Mesendoderm (in vitro differentiated cells): Measurements from ENCODE around the gene NDNF. TPM values are rescaled to one million over a fixed set of nuclear protein-coding genes. Genes with fewer than 3 reads are reported as not detected.
A peak's percentile ranks its signal among the peaks of the same experiment; 100 is the strongest.

ENCODE experiments used
- DNase-seq: peaks from one replicate; pipeline ENCODE4 v3.0.0; 2013
- H2AK5ac ChIP-seq: 2 replicates; pipeline ENCODE4 v1.6.1; 2013; ENCODE audit warnings: low read length, inconsistent platforms
- H2BK120ac ChIP-seq: 2 replicates; pipeline ENCODE4 v1.6.1; 2013; ENCODE audit warnings: low read depth, mild to moderate bottlenecking, low read length, moderate library complexity, mixed read lengths
- H2BK15ac ChIP-seq: replicated peaks from 2 replicates; pipeline ENCODE4 v1.6.1; 2013; ENCODE audit warnings: low read depth, mild to moderate bottlenecking, moderate library complexity
- H2BK5ac ChIP-seq: 2 replicates; pipeline ENCODE4 v1.6.1; 2013; ENCODE audit warnings: low read length, inconsistent platforms
- H3K18ac ChIP-seq: 2 replicates; pipeline ENCODE4 v1.6.1; 2013; ENCODE audit warnings: mild to moderate bottlenecking, low read length, mixed read lengths
- H3K23ac ChIP-seq: one replicate; pipeline ENCODE4 v1.6.1; 2013; ENCODE audit warnings: low read length
- H3K27ac ChIP-seq: 2 replicates; pipeline ENCODE4 v1.5.1; 2013; ENCODE audit warnings: low read depth, mild to moderate bottlenecking, inconsistent platforms, low read length, moderate library complexity
- H3K27me3 ChIP-seq: 2 replicates; pipeline ENCODE4 v1.6.1; 2013; ENCODE audit warnings: low read length, control low read depth, mild to moderate bottlenecking, inconsistent platforms; ENCODE audit not compliant: insufficient read depth, poor library complexity
- H3K36me3 ChIP-seq: 2 replicates; pipeline ENCODE4 v1.6.1; 2013; ENCODE audit warnings: low read length, inconsistent platforms; ENCODE audit not compliant: control insufficient read depth, insufficient read depth
- H3K4ac ChIP-seq: one replicate; pipeline ENCODE4 v1.6.1; 2013; ENCODE audit warnings: low read depth, mild to moderate bottlenecking, low read length, moderate library complexity
- H3K4me1 ChIP-seq: 2 replicates; pipeline ENCODE4 v1.6.1; 2013; ENCODE audit warnings: low read depth, low read length, inconsistent platforms; ENCODE audit not compliant: control insufficient read depth
- H3K4me2 ChIP-seq: 2 replicates; pipeline ENCODE4 v1.6.1; 2013; ENCODE audit warnings: low read length
- H3K4me3 ChIP-seq: 2 replicates; pipeline ENCODE4 v1.5.1; 2013; ENCODE audit warnings: mild to moderate bottlenecking, low read length
- H3K56ac ChIP-seq: one replicate; pipeline ENCODE4 v1.6.1; 2013; ENCODE audit warnings: low read length
- H3K79me1 ChIP-seq: 2 replicates; pipeline ENCODE4 v1.6.1; 2013; ENCODE audit warnings: low read length, inconsistent platforms
- H3K79me2 ChIP-seq: 2 replicates; pipeline ENCODE4 v1.6.1; 2013; ENCODE audit warnings: mild to moderate bottlenecking, low read length; ENCODE audit not compliant: control insufficient read depth, insufficient read depth
- H3K9ac ChIP-seq: 2 replicates; pipeline ENCODE4 v1.6.1; 2013; ENCODE audit warnings: low read length, inconsistent platforms
- H4K5ac ChIP-seq: one replicate; pipeline ENCODE4 v1.6.1; 2013; ENCODE audit warnings: low read length
- H4K8ac ChIP-seq: one replicate; pipeline ENCODE4 v1.6.1; 2013; ENCODE audit warnings: low read depth, mild to moderate bottlenecking, control low read depth, low read length, moderate library complexity
- WGBS: extraction: QIAGEN DNeasy Blood & Tissue Kit; methylation state at CpG from one replicate; pipeline ENCODE4 v1.1.7; 2013; ENCODE audit warnings: low lambda C conversion rate, missing lambda C conversion rate; ENCODE audit not compliant: insufficient coverage; ENCODE audit errors: extremely low coverage; 5-methylcytosine and 5-hydroxymethylcytosine counted together
- polyA plus RNA-seq, 2 experiments: library from polyadenylated mRNA; stranded (reverse); fragments of 200-250 nt; gene quantifications; one replicate each; pipeline ENCODE4 v1.2.3, GENCODE V29; 2013

NDNF gene
- polyA plus RNA-seq (2013, experiment 1 of 2): 0.10 TPM
- 0.10 TPM for polyA plus RNA-seq (2013, experiment 2 of 2)

- H3K36me3 ChIP-seq: no peaks in the 10 kb centered on the region
- H2BK5ac ChIP-seq: no peak within 1 kb of the TSS
- no peak within 1 kb of the TSS for H3K27ac ChIP-seq
- H4K8ac ChIP-seq: no peak within 1 kb of the TSS
- no peak within 1 kb of the TSS for H2BK15ac ChIP-seq
- H3K4me3 ChIP-seq: peak within 1 kb of the TSS; percentile 41
- peak within 1 kb of the TSS; percentile 62 for H3K9ac ChIP-seq
- no peaks in the 10 kb centered on the region for H3K79me2 ChIP-seq
- whole genome bisulfite sequencing: no CpG with 5 or more reads among the region's 76 CpGs
- no peak within 1 kb of the TSS for H3K4ac ChIP-seq
- peaks cover 3% of the 10 kb centered on the region for H3K27me3 ChIP-seq
- H3K4me2 ChIP-seq: peak within 1 kb of the TSS; percentile 95
- no peak within 1 kb of the TSS for H4K5ac ChIP-seq
- peak within 1 kb of the TSS; percentile 82 for H3K56ac ChIP-seq
- peak; percentile 41 for DNase-seq
- H3K18ac ChIP-seq: peak within 1 kb of the TSS; percentile 13
- no peak within 1 kb of the TSS for H2AK5ac ChIP-seq
- H3K79me1 ChIP-seq: no peaks in the 10 kb centered on the region
- H3K23ac ChIP-seq: no peak within 1 kb of the TSS
- peaks cover 4% of the 10 kb centered on the region for H3K4me1 ChIP-seq
- no peak within 1 kb of the TSS for H2BK120ac ChIP-seq
Measured at GRCh38 chr4:121072224-121073003, at the start of gene NDNF. Gene NDNF (minus strand): TSS chr4:121072535. CDS start chr4:121045837, 26,698 bp downstream.

- H3K27ac ChIP-seq: no peak overlapping the region
- no CpG with 5 or more reads among the region's 1 CpG for WGBS
Measured at GRCh38 chr4:121119715-121120114, 47.4 kb upstream of the NDNF start.

GRCh38 chr4:121118344-121118743, 46.0 kb upstream of the NDNF start:
- Histone ChIP-seq H2BK120ac (no peak overlapping the region), H2BK5ac (no peak overlapping the region), H3K9ac (no peak overlapping the region), H4K5ac (no peak overlapping the region), H3K4me2 (no peak overlapping the region), H2BK15ac (no peak overlapping the region), H3K27me3 (no peaks in the 10 kb centered on the region), H3K56ac (no peak overlapping the region), H3K4ac (no peak overlapping the region), H4K8ac (no peak overlapping the region), H3K79me1 (no peaks in the 10 kb centered on the region), H3K36me3 (no peaks in the 10 kb centered on the region), H3K79me2 (no peaks in the 10 kb centered on the region), H2AK5ac (no peak overlapping the region), H3K23ac (no peak overlapping the region), H3K4me1 (no peaks in the 10 kb centered on the region), H3K18ac (no peak overlapping the region), H3K4me3 (no peak overlapping the region), H3K27ac (no peak overlapping the region)
- no peak for DNase-seq
- no CpG with 5 or more reads among the region's 2 CpGs for WGBS

More at GRCh38 chr4:121119715-121120114, 47.4 kb upstream of the NDNF start:
- no peak for DNase-seq
- Histone ChIP-seq H3K36me3 (no peaks in the 10 kb centered on the region), H3K4me3 (no peak overlapping the region), H3K4me2 (no peak overlapping the region), H3K4me1 (no peaks in the 10 kb centered on the region), H3K56ac (no peak overlapping the region), H4K8ac (no peak overlapping the region), H3K9ac (no peak overlapping the region), H3K18ac (no peak overlapping the region), H3K23ac (no peak overlapping the region), H3K4ac (no peak overlapping the region), H3K79me2 (no peaks in the 10 kb centered on the region), H3K27me3 (no peaks in the 10 kb centered on the region), H2AK5ac (no peak overlapping the region), H2BK15ac (no peak overlapping the region), H2BK5ac (no peak overlapping the region), H3K79me1 (no peaks in the 10 kb centered on the region), H4K5ac (no peak overlapping the region), H2BK120ac (no peak overlapping the region)

GRCh38 chr4:121114756-121115155, 42.4 kb upstream of the NDNF start:
- Histone ChIP-seq H3K56ac (no peak overlapping the region), H3K79me2 (no peaks in the 10 kb centered on the region), H2BK5ac (no peak overlapping the region), H4K5ac (no peak overlapping the region), H2BK15ac (no peak overlapping the region), H3K4me2 (no peak overlapping the region), H2AK5ac (no peak overlapping the region), H2BK120ac (no peak overlapping the region), H3K27ac (no peak overlapping the region), H3K4me3 (no peak overlapping the region), H3K4ac (no peak overlapping the region), H4K8ac (no peak overlapping the region), H3K9ac (no peak overlapping the region), H3K18ac (no peak overlapping the region), H3K36me3 (no peaks in the 10 kb centered on the region), H3K4me1 (no peaks in the 10 kb centered on the region), H3K79me1 (no peaks in the 10 kb centered on the region), H3K23ac (no peak overlapping the region), H3K27me3 (no peaks in the 10 kb centered on the region)
- WGBS: no CpG with 5 or more reads among the region's 1 CpG
- no peak for DNase-seq

- Histone ChIP-seq H3K23ac (no peak overlapping the region), H3K27ac (no peak overlapping the region), H3K56ac (no peak overlapping the region), H3K18ac (no peak overlapping the region), H3K4me1 (no peaks in the 10 kb centered on the region), H2BK5ac (no peak overlapping the region), H3K4me3 (no peak overlapping the region), H3K79me2 (no peaks in the 10 kb centered on the region), H3K4ac (no peak overlapping the region), H3K9ac (no peak overlapping the region), H3K27me3 (no peaks in the 10 kb centered on the region), H2BK15ac (no peak overlapping the region), H3K4me2 (no peak overlapping the region), H4K8ac (no peak overlapping the region), H3K79me1 (no peaks in the 10 kb centered on the region), H2AK5ac (no peak overlapping the region), H2BK120ac (no peak overlapping the region), H3K36me3 (no peaks in the 10 kb centered on the region), H4K5ac (no peak overlapping the region)
- no peak for DNase-seq
Measured at GRCh38 chr4:121112530-121112929, 40.2 kb upstream of the NDNF start.

- Histone ChIP-seq H2BK5ac (no peak overlapping the region), H3K79me2 (no peaks in the 10 kb centered on the region), H3K4me3 (no peak overlapping the region), H3K79me1 (no peaks in the 10 kb centered on the region), H3K56ac (no peak overlapping the region), H3K36me3 (no peaks in the 10 kb centered on the region), H3K18ac (no peak overlapping the region), H3K23ac (no peak overlapping the region), H2BK120ac (no peak overlapping the region), H3K4ac (no peak overlapping the region), H3K27me3 (no peaks in the 10 kb centered on the region), H4K8ac (no peak overlapping the region), H3K27ac (no peak overlapping the region), H2AK5ac (no peak overlapping the region), H3K4me2 (no peak overlapping the region), H4K5ac (no peak overlapping the region), H3K9ac (no peak overlapping the region), H3K4me1 (no peaks in the 10 kb centered on the region), H2BK15ac (no peak overlapping the region)
- DNase-seq: no peak
- WGBS: no CpG with 5 or more reads among the region's 2 CpGs
Measured at GRCh38 chr4:121108557-121108956, 36.2 kb upstream of the NDNF start.
